Measurements from ENCODE around the gene ZNF536. TPM values are rescaled to one million over a fixed set of nuclear protein-coding genes. Genes with fewer than 3 reads are reported as not detected.

The ZNF536 gene
- total RNA-seq, 1 experiment from 2014 or later = not detected

DNA sequence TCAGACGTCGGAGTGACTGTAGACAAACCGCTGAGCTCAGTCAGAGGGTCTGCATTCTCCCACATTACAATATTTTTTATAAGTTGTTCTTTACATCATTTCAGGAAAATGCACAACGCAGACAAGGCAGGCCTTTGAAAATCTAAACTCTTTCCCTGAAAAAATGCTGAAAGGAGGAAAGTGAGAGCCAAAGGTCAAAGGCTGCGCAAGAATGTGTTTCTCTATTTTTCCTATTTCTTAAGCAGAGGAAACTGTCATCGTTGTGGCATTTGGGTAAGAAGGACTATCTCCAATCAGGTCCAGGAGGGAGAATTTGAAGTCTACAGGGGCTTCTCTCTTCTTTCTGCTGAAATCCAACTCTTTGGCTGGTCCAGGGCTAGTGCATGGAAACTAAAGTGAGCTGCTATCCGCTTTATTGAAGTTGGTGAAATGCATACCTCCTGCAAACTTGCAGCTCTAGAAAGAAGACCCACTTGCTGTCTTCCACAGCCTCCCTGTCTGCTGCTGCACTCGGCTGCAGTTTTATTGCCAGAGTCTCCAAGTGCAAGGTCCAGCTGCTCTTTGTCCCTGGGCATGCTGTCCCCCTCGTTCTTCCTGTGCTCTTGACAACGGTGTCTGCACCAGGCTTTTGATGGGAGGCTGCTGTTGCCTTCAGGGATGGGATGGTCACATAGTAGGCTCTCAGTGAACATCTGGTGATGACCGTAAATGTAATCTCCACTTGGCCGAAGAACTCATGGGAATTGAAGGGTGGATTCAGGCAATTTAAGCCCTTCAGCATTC lies 31.2 kb downstream of the ZNF536 start:
- no peak overlapping the region for H3K4me2 ChIP-seq (ENCODE audit: insufficient read depth, insufficient read length, low read length)
- no peak overlapping the region for H3K4me3 Mint-ChIP-seq
- no peak overlapping the region for H3K27ac ChIP-seq (ENCODE audit: insufficient read length, low read depth, low read length)
- H2BK15ac ChIP-seq (ENCODE audit: low read depth, low read length) = no peak overlapping the region
- no peak overlapping the region for H3K18ac ChIP-seq (ENCODE audit: insufficient read length, low read depth, low read length)
- H2AK5ac ChIP-seq (ENCODE audit: insufficient read length, low read length) = no peak overlapping the region
- no peak for TF ChIP-seq CTCF (conservative IDR thresholded peaks at IDR 0.05)
- H3T11ph ChIP-seq (ENCODE audit: low read length) = no peak overlapping the region
- no peak for DNase-seq
- no peaks in the 10 kb centered on the region for H3K9me3 Mint-ChIP-seq
- no peak overlapping the region for H2BK12ac ChIP-seq (ENCODE audit: insufficient read length, low read depth, low read length)
- H3K9me3 ChIP-seq (ENCODE audit: control insufficient read depth, low read depth, low read length) = no peaks in the 10 kb centered on the region
- H3K4me1 ChIP-seq (ENCODE audit: insufficient read depth, low read length) = no peaks in the 10 kb centered on the region
- no peaks in the 10 kb centered on the region for H3K79me1 ChIP-seq (ENCODE audit: insufficient read depth, low read depth, low read length, poor library complexity, severe bottlenecking)
- no peak overlapping the region for H3K27ac Mint-ChIP-seq
- H3K36me3 Mint-ChIP-seq (ENCODE audit: insufficient read depth in 1 of 3, low read depth in 3 of 3) = no peaks in the 10 kb centered on the region; a peak in 1 of 7 replicates
- no peak overlapping the region for H3K56ac ChIP-seq (ENCODE audit: insufficient read length, low read depth, low read length)
- no peak overlapping the region for H4K91ac ChIP-seq (ENCODE audit: insufficient read length, low read depth, low read length)
- no peaks in the 10 kb centered on the region for H3K79me2 ChIP-seq (ENCODE audit: insufficient read depth, low read length)
- no peaks in the 10 kb centered on the region for H3K27me3 ChIP-seq (ENCODE audit: insufficient read depth, low read length)
- no peaks in the 10 kb centered on the region for H4K20me1 ChIP-seq (ENCODE audit: control insufficient read depth, insufficient read depth, insufficient read length)
- H3K4me1 Mint-ChIP-seq = peaks cover 6 to 18% of the 10 kb centered on the region in 2 experiments
- H3K23ac ChIP-seq (ENCODE audit: insufficient read length, low read depth, low read length) = no peak overlapping the region
- WGBS (ENCODE audit: extremely low coverage, insufficient read length, low lambda C conversion rate) = no CpG with 5 or more reads among the region's 12 CpGs
- no peak overlapping the region for H3K4ac ChIP-seq (ENCODE audit: low read depth, low read length)
- no peak overlapping the region for H2BK5ac ChIP-seq (ENCODE audit: insufficient read length, low read length)
- no peak overlapping the region for H2BK120ac ChIP-seq (ENCODE audit: low read depth, low read length, poor library complexity, severe bottlenecking)
- H2AFZ ChIP-seq (ENCODE audit: low read length) = no peak overlapping the region
- no peak overlapping the region for H4K8ac ChIP-seq (replicated peaks; ENCODE audit: insufficient read length, low read depth, low read length)
- no peak overlapping the region for H3K9ac ChIP-seq (ENCODE audit: extremely low read depth, insufficient read length, low read length)
- H3K27me3 Mint-ChIP-seq (ENCODE audit: low read depth) = peaks cover 10% of the 10 kb centered on the region
- H3K23me2 ChIP-seq (ENCODE audit: insufficient read length, low read depth, low read length, poor library complexity, severe bottlenecking) = no peaks in the 10 kb centered on the region
- no peak overlapping the region for H4K5ac ChIP-seq (ENCODE audit: insufficient read length, low read depth, low read length)
- H2BK20ac ChIP-seq (ENCODE audit: low read depth, low read length, poor library complexity, severe bottlenecking) = no peak overlapping the region
- H3K14ac ChIP-seq (ENCODE audit: insufficient read depth, low read length) = no peak overlapping the region

Measured in H9 (cell line).